ENCODE results near the gene PTPN12.
"Not testable (repeated sequence)": the region's sequence is repeated elsewhere in the genome, so short reads cannot be mapped to it uniquely, and the experiment has no call there.

Gene PTPN12

GRCh38 chr7:77538281-77539212, 1.5 kb downstream of the PTPN12 start:
- peak; percentile 93 for DNase-seq

DNA sequence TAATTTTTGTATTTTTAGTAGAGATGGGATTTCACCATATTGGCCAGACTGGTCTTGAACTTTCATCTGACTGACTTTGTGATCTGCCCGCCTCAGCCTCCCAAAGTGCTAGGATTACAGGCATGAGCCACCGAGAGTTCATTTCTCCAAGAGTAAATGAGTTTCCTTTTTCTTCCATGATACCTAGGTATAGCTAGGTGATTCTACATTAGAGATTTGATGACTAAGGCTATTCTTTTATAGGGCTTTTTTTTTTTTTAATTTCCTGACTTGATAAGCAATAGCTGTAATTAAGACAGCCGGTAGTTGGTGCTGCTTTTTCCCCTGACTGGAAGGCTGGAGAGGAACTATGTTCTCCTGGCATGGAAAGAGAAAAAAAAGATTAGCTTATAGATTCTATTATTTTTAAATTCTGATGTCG, 3.3 kb downstream of the PTPN12 start:
- DNase-seq = no peak

DNA sequence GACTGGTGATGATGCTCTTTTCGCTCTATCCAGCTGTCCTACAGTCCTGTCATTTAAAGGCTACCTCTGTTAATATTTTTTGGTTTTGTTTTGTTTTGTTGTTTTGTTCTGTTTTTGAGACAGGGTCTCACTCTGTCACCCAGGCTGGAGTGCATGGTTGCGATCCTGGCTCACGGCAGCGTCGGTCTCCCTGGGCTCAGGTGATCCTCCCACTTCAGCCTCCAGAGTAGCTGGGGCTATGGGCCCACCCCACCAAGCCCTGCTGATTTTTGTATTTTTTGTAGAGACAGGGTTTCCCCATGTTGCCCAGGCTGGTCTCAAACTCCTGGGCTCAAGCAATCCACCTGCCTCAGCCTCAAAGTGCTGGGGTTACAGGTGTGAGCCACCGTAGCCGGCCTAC, 3.9 kb downstream of the PTPN12 start:
- not testable (repeated sequence) for DNase-seq

- DNase-seq = no peak
Measured at GRCh38 chr7:77542409-77542808, 5.3 kb downstream of the PTPN12 start.

- no peak for DNase-seq
Measured at GRCh38 chr7:77542895-77543294, 5.8 kb downstream of the PTPN12 start.

- DNase-seq = no peak
Measured at GRCh38 chr7:77543910-77544309, 6.8 kb downstream of the PTPN12 start.

DNA sequence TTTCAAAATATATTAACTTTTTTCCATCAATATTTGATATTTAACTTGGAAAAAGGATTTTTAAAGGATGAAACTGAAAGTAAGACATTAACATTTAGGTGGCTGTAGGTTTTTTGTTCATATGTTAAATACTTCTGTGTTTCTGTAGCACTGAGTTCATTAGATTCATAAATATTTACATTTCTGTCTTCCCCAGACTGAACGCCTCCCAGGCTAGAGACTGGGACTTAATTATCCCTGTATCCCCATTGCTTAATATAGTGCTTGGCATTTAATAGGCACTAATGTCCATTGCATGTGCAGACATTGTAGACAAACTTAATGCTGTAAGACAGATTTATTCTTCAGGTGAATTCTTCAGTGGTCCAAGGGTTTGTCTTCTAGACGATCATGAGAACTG, 7.4 kb downstream of the PTPN12 start:
- no peak for DNase-seq

DNA sequence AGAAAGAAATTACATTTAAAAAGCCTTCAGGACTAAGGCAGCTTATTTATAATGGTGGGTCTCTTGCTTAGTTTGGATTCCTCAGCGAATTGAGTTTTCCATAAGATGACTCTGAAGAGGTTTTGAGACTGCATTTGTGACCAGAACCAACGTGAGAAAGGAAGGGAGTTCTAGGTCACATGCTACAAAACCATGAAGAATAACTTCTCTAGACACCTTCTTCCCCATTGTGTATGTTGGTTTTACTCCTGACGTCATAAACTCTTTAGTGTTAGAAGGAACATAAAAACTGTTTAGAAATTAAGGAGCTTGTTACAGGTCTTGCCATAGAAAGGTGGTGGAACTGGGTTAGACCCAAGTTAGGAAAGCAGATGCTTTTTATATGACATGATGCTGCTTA, 11.1 kb downstream of the PTPN12 start:
- no peak for DNase-seq

DNA sequence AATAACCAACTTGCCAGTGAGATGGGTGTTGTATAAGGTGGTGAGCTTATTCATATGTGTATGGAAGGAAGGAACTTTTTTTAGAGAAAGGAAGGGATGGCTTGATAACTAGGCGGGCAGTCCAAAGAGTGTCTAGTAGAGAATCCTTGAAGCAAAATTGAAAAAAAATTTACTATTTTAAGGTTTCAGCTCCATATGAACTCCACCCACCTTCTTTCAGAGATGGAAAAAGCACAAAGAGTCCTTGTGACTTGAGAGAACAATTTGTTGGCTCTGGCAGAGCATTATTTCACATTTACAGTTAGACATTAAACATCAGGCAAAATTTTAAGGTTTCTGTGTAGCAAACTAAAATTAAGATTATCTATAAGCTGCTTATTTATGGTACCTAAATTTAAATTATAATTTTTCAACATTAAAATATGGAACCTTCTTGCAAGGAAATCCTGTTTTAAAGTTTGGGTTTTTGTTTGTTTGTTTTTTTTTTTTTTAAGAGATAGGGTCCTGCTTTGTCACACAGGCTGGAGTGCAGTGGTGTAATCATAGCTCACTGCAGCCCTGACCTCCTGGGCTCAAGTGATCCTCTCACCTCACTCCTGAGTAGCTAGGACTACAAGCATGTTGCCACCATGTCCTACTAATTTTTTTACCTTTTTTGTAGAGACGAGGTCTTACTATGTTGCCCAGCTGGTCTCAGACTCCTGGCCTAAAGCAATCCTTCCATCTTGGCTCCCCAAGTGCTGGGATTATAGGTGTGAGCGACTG, 12.2 kb downstream of the PTPN12 start:
- no peak for DNase-seq

GRCh38 chr7:77550586-77550985, 13.5 kb downstream of the PTPN12 start:
- DNase-seq = peak; percentile 69

- DNase-seq = no peak
Measured at GRCh38 chr7:77553123-77553522, 16.0 kb downstream of the PTPN12 start.

DNA sequence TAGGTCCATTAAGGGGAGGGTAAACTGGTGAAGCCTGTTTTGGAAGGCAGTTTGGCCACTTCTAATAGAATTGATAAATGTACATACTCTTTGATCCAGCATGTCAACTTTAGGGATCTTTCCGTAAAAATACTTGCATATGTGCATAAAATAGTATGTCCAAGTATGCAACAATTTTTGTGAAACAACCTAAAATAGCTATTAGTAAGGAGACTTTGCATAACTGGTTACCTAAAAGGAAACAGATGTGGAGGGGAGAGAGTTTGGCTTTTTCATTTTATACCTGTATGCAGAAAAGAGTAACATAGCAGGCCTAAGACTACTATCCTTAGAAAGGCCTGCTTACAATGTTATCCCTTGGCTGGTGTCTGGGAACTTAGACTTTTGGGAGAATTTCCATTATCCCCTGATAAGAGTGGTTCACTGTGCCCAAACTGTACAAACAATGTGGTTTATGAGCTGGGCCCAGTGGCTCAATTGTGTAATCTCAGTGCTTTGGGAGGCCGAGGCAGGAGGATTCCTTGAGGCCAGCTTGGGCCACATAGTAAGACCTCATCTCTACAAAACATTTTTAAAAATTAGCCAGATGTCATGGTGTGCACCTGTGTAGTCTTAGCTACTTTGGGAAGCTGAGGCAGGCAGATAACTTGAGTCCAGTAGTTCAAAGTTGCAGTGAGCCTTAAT, 21.3 kb downstream of the PTPN12 start:
- no peak for DNase-seq

- DNase-seq = no peak
Measured at GRCh38 chr7:77561352-77561751, 24.3 kb downstream of the PTPN12 start.

DNA sequence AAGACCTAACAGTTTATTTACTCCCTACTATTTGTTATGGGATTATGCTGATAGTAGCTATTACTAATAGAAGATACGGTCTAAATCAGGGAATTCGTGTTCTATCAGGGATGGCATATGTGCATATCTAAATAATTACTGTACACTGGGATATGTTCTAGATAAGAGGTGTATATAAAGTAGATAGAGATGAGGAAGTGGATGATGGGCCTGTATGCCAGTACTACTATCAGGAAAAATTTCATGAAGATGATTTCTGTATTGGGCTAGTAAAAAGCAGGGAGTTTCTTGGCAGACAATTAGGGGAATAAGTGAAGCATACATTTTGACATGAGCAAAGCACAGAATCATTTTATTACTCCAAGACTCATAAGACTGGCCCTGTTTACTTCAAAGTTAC, 26.2 kb downstream of the PTPN12 start:
- no peak for DNase-seq

DNA sequence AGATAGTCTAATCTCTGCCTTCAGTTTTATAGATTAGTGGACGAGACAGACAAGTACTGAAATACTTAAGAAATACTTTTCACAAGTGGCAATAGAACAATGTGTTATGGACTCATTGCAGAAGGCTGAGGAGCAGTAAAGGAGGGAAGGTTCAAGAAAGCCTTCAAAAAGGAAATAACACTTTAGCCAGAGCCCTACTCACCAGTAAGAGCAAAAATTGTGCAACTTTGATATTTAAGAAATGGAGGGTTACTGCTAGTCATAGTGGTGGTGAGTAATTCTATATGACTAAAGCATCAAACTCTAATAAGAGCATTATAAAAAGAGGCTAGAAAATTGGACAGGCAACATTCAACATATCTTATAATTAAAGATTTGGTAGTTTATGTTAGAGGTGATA, 28.8 kb downstream of the PTPN12 start:
- peak; percentile 65 for DNase-seq

DNA sequence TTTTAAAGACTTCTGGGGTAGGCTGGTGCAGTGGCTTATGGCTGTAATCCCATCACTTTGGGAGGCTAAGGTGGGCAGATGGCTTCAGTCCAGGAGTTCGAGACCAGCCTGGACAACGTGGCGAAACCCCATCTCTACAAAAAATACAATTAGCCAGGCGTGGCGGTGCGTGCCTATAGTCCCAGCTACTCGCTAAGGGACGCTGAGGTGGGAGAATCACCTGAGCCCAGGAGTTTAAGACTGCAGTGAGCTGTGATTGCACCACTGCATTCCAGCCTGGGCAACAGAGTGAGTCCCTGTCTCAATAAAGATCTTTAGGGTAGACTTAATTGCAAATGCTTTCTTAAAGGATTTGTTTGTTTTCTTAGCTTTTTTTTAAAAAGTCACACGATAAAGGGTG, 29.3 kb downstream of the PTPN12 start:
- DNase-seq = no peak

DNA sequence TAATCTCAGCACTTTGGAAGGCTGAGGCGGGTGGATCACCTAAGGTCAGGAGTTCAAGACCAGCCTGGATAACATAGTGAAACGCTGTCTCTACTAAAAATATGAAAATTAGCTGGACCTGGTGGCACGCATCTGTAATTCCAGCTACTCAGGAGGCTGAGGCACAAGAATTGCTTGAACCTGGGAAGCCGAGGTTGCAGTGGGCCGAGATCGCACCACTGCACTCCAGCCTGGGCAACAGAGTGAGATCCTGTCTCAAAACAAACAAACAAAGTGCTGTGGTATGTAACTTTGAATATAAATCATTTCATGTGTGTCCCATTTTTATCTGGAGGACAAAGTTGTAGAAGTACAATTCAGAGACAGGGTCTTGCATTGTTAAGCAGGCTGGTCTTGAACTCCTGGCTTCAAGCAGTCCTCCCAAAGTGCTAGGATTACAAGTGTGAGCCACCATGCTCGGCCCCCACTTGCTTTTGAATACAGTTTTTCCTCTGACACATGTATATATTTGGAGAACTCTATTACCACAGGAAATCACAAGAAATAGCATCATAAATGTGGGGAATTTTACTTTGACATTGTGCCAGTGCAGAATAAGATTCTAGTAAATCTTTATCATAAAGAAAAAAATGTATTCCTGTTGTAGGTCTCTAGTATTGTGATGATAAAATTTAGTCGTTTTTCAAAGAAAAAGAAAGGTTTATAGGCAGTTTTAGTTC, 32.6 kb downstream of the PTPN12 start:
- peak; percentile 60 for DNase-seq

GRCh38 chr7:77570330-77571011, 33.4 kb downstream of the PTPN12 start:
- DNase-seq = peak; percentile 90

- no peak for DNase-seq
Measured at GRCh38 chr7:77571801-77572200, 34.7 kb downstream of the PTPN12 start.

DNA sequence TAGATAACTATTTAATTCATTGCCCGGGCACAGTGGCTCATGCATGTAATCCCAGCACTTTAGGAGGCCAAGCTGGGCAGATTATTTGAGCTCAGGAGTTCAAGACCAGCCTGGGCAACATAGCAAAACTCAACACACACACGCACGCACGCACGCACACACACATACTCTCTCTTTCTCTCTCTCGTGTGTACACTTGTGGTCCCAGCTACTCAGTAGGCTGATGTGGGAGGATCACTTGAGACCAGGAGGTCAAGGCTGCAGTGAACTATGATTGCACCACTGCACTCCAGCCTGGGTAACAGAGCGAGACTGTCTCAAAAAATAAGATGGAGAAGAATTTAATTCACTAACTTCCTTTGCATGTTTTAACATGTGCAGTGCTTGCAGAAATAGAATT, 38.1 kb downstream of the PTPN12 start:
- no peak for DNase-seq

- no peak for DNase-seq
Measured at GRCh38 chr7:77576856-77577255, 39.8 kb downstream of the PTPN12 start.

DNA sequence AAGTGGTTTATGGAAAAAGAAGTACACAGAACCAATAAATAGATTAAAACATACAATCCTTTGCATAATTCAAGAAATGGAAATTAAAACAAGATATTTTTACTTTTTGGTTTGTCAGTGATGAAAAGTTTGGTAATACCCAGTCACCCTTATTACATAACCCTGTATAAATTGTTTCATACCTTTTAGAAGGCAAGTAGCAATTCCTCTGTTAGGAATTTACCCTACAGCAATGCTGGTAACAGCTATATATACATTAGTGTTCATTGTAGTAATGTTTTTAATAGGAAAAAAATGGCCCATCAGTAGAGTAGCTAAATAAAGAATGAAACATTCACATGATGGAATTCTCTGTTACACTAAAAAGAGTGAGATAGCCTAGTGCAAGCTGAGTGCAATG, 42.7 kb downstream of the PTPN12 start:
- DNase-seq = no peak
